Choroid plexus epithelial cell (primary cell): ENCODE data around the gene AREG.

ENCODE experiments used
- DNase-seq: peaks from one replicate; pipeline ENCODE4 v3.0.0-alpha.2; 2010; ENCODE audit warnings: low read depth
- H3K4me3 ChIP-seq: 2 replicates; pipeline ENCODE4 v1.5.1; 2011; ENCODE audit warnings: low read depth, mild to moderate bottlenecking, control low read depth, low read length, moderate library complexity
- CTCF ChIP-seq: conservative IDR thresholded peaks from 2 replicates; pipeline ENCODE4 v1.5.1; 2011; ENCODE audit warnings: low read depth, mild to moderate bottlenecking, control low read depth, inconsistent platforms, low read length, moderate library complexity

The AREG gene

GRCh38 chr4:74451214-74451661 lies 6.3 kb downstream of the AREG start:
- H3K4me3 ChIP-seq, result peak overlapping the region; percentile 11
- TF ChIP-seq CTCF, result no peak
- peak; percentile 79 for DNase-seq

GRCh38 chr4:74453037-74453635 lies 8.2 kb downstream of the AREG start:
- peak; percentile 31 for DNase-seq
- TF ChIP-seq CTCF, result no peak

GRCh38 chr4:74453829-74454742 lies 9.2 kb downstream of the AREG start:
- no peak overlapping the region for H3K4me3 ChIP-seq
- no peak for TF ChIP-seq CTCF
- DNase-seq, result peak; percentile 30

More at GRCh38 chr4:74453037-74453635, 8.2 kb downstream of the AREG start:
- H3K4me3 ChIP-seq, result no peak overlapping the region

DNA sequence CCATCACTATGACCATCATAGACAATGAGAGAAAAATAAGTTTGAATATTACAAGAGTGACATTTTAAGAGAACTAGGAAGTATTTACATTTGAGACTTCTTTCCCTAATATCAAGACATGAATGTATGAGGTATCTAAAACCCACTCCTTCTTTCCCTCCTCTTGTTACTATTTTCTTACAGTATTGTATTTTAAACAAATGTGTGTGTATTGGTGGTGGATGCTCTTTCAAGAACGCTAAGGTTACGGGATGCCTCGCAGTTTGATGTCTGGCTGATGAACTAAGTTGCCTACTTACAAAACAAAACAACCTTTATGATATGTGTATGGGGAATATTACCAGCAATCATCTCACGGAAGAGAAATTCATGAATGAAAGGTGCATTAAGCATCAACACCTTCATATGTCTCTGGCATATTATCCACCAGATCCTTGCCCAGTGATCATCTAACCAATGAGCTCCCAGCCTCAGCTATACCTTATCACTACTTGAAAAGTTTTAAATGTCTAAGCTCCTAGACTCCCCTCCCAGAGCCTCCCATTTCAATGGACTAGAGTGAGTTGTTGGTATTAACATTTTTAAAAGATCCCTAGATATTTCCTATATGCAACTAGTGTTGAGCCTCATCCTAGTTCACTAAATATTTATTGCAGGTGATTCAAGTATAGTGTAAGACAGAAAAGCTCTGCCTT lies 10.6 kb downstream of the AREG start:
- no peak for TF ChIP-seq CTCF
- no peak overlapping the region for H3K4me3 ChIP-seq
- peak; percentile 45 for DNase-seq

- no peak for TF ChIP-seq CTCF
- no peak overlapping the region for H3K4me3 ChIP-seq
- DNase-seq, result peak; percentile 76
Observed at GRCh38 chr4:74456056-74456744, 11.3 kb downstream of the AREG start.

GRCh38 chr4:74456849-74457395 lies 12.0 kb downstream of the AREG start:
- H3K4me3 ChIP-seq, result no peak overlapping the region
- no peak for TF ChIP-seq CTCF
- DNase-seq, result peak; percentile 61
